GM19463 (cell line): ENCODE results near the gene STUM.
A peak's percentile ranks its signal among the peaks of the same experiment; 100 is the strongest.

Experiments
- ATAC-seq: cut with Tn5 transposase; IDR thresholded peaks from one replicate; pipeline ENCODE4 v1.9.1; 2021; ENCODE audit warnings: mild to moderate bottlenecking, moderate library complexity; ENCODE audit not compliant: unreplicated experiment

The STUM gene

GRCh38 chr1:226533220-226533619 lies 15.3 kb upstream of the STUM start:
- no peak for ATAC-seq

- ATAC-seq: no peak
These were observed 14.5 kb upstream of the STUM start for GRCh38 chr1:226534098-226534497.

DNA sequence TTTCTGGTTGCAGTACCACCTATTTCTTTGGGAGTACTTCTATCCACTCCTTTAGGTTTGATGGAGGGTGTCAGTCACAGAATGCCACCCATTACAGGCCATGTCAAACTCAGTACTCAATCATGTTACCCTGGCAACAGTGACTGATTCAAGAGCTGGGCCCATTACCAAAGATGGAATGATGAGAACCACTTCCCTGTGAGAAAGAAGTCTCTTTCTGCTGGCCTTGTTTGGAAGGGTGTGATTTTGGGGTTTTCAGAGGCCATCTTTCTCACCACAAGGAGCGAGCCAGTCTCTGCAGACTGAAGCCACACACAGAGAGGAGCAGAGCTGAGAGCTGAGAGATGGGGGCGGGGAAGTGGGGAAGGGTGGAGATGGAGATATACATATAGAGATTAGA lies 13.9 kb upstream of the STUM start:
- no peak for ATAC-seq

- ATAC-seq: no peak
These were observed 12.9 kb upstream of the STUM start for GRCh38 chr1:226535666-226536065.

DNA sequence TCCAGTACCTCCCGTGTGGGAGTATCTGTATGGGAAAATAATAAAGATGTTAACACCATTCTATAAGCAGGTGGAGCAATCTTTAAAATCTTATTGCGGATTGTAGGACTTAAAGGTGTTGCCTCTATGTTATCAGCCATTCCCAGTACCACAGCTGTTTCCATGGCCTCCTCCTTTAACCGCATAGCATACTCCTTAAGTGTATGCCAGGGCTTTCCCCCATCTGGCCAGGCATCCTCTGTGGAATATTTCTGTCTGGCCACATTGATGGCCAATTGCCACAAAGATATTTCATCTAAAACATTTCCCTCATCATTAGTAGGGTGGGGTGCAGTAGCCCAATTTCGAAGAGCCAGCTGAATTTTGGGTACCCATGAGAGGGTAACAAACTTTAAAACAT lies 7.3 kb upstream of the STUM start:
- no peak for ATAC-seq

DNA sequence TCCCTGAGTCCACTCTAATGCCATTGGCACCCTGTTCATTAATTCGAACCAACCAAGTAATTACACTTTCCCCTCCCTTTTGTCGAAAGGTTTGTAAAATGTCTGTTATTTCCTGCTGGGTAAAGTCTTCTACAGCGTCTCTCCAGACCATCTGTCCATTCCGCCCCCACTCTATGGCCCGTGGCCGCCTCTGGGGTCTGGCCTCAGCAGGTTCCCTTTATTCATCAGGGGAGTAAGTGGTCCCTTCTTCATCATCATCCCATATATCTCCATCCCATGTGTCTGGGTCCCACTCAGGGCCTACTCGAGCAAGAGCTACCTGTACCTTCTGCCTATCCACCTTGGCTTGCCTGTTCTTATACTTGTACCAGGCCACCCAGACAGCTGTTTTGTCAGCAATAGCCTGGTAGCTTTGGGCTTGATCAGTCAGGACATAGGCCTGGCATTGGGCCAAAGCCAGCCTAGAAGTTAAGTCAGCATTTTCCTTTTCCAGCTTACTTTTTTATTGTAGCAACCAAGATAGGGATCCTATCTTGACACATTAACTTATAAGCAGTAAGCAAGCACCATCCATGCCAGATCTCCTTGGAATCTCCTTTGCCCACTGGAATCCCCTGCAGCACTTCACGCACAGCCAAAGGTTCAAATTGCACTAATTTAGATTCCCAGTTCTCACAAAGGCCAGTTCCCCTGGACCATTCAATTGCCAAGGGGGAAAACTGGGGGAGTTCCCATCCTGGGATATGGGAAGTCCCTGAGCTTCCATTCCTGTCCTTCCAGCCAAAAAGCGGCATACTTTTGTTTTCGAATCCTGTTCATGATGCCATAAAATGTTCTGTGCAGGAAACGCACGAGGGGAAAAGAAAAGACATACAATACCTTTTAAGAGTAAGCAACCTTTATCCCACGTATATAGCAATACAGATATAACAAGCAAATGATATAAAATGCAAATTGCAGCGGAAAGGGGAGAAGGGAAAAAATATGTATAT lies 6.6 kb upstream of the STUM start:
- ATAC-seq: no peak

GRCh38 chr1:226542623-226543103 lies 5.9 kb upstream of the STUM start:
- no peak for ATAC-seq

DNA sequence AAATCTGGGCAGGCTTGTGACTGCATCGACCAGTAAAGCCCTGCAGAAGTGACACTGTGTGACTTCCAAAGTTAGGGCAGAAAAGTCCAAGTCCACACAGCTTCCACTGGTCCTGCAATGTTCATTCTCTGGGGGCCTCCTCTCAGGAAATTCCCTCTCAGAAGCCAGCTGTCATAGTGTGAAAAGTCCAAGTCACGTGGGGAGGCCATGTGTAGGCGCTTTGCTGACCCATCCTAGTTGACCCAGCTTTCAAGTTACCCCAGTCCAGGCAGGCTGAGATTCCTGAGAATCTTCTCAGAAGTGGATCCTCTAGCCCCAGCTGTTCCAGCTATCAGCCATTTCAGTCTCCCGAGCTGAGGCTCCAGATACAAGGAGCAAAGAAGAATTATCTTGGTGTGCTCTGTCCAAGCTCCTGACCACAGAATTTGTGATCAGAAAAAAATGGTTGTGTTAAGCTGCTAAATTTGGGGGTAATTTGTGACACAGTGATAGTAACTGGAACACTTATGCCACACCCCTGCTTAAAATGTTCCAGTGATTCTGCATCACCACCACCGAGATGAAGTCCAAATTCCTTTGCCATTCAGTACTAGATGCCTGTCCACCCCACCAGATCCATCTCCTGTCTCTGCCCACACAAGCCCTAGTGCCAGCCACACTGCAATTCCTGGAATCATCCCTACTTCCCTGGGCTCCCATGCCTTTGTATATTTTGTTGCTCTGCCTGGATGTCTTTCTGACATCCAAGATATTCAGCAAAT lies 2.5 kb upstream of the STUM start:
- no peak for ATAC-seq

DNA sequence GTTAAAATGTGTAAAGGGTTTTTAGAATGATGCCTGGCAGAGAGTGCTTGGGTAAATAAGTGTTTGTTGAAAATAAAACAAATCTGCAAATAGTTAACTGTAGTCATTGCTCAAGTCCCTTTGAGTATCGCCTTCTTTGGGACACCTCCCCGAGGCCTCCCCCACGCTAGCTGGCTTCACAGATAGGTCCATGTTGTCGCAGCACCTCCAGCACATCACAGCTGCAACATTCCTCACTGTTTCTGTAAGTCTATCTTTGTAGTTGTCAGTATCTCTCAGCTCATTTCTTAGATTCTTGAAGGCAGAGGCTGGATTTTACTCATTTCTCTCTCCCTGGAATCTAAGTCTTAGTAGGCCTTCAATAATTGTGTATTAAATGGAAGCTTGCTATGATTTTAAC lies 1.6 kb upstream of the STUM start:
- ATAC-seq: no peak

GRCh38 chr1:226547754-226548191 lies 791 bp upstream of the STUM start:
- peak; percentile 49 for ATAC-seq

DNA sequence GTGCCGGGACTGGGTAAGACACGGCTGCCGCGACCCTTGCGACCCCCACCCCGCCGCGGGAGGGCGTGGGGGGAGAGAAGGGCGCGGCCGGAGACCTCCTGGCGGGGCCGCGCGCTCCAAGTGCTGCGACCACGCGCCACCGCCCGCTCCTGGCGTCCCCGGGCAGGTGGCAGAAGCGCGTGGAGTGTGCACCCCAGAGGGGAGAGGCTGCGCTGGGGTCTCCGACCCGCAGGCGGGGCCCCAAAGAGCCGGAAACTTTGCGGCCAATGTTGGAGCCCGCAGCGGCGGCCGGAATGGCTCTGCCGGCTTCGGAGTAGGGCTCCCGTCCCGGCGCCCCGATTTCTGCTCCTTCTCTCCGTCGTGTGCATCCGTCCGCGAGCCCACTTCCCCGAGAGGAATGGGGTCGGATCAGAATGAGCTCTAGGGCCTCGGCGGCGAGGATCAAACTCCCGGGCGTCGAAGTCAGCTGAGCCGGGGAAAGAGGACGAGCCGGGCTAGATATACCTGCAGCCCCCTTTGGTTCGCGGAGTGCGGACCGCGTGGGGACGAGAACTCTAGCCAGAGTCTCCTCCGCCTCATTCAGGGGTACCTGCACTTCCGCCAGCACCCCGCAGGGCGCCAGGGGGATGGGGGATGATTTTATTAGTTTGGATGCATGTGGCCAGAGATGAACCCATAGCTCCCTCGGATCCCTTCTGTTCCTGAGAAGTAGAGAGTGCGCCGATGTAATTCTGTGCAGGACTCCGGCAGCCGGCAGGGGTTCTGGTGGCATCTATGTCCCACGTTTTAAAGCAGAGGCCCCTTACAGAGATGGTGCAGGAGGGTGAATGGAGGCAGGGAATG lies 751 bp downstream of the STUM start:
- peak; percentile 10 for ATAC-seq

DNA sequence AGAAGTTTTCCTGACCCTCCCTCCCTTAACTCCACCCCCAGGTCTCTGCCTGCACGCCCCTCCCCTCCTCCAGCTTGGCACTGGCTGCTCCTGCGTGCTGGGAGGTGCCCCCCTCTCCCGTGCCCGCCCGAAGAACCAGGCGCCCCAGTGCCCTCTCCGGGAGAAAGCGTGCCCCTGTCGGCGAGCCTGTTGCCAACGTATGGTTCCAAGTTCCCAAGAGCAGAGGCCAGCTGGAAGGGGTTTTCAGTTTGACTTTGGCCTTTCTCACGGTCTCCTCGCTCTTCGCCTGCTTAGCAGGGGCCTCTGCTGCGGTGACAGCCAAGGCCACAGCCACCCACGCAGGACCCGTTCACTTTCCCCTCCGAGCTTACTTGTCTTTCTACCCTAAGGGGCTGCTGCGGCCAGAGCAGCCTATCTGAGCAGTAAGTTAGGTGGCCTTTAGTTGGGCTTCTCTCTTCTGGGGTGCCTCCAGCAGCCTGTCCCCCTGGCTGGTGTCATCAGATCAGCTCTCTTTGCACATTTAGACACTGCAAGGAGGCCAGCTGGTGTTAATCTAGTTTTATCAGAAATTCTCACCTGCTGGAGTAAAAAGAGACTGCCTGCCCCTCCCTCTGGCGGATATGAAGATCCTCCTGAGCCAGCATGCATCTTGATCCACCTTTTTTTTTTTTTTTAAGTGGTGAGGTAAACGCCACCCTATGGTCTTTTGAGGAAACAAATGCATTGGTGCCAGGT lies 1.5 kb downstream of the STUM start:
- peak; percentile 61 for ATAC-seq

GRCh38 chr1:226550672-226551041 lies 2.1 kb downstream of the STUM start:
- ATAC-seq: no peak

GRCh38 chr1:226551299-226551698 lies 2.7 kb downstream of the STUM start:
- ATAC-seq: no peak

GRCh38 chr1:226552061-226552460 lies 3.5 kb downstream of the STUM start:
- ATAC-seq: no peak

GRCh38 chr1:226553266-226553923 lies 4.8 kb downstream of the STUM start:
- ATAC-seq: no peak

- ATAC-seq: no peak
These were observed 5.3 kb downstream of the STUM start for GRCh38 chr1:226553924-226554282.

GRCh38 chr1:226555092-226555491 lies 6.5 kb downstream of the STUM start:
- no peak for ATAC-seq

- no peak for ATAC-seq
These were observed 8.9 kb downstream of the STUM start for GRCh38 chr1:226557424-226557823.
